Osteocyte (in vitro differentiated cells): ENCODE data around the gene CEACAM21. TPM values are rescaled to one million over a fixed set of nuclear protein-coding genes. Genes with fewer than 3 reads are reported as not detected.

Experiments
- DNase-seq: peaks from one replicate; pipeline ENCODE4 v3.0.0; 2021; ENCODE audit warnings: mixed read lengths; ENCODE audit not compliant: unreplicated experiment; ENCODE audit errors: extremely low spot score
- H3K27ac Mint-ChIP-seq: one replicate; pipeline ENCODE4 v1.8.0; 2021; ENCODE audit warnings: mild to moderate bottlenecking, mixed read lengths; ENCODE audit not compliant: unreplicated experiment
- H3K27me3 Mint-ChIP-seq: one replicate; pipeline ENCODE4 v1.8.0; 2021; ENCODE audit warnings: mixed read lengths; ENCODE audit not compliant: unreplicated experiment
- H3K36me3 Mint-ChIP-seq: one replicate; pipeline ENCODE4 v1.8.0; 2021; ENCODE audit warnings: mixed read lengths; ENCODE audit not compliant: unreplicated experiment
- H3K4me1 Mint-ChIP-seq: one replicate; pipeline ENCODE4 v1.8.0; 2021; ENCODE audit warnings: mixed read lengths; ENCODE audit not compliant: unreplicated experiment
- H3K4me3 Mint-ChIP-seq: one replicate; pipeline ENCODE4 v1.8.0; 2021; ENCODE audit warnings: mild to moderate bottlenecking, moderate library complexity, mixed read lengths; ENCODE audit not compliant: unreplicated experiment
- H3K9me3 Mint-ChIP-seq: one replicate; pipeline ENCODE4 v1.8.0; 2021; ENCODE audit warnings: mixed read lengths; ENCODE audit not compliant: unreplicated experiment
- CTCF ChIP-seq: fragments of 200-600 bp; sonication (generic); IDR thresholded peaks from 2 replicates; pipeline ENCODE4 v1.5.0; 2021; ENCODE audit warnings: antibody characterized with exemption, mild to moderate bottlenecking, moderate library complexity
- total RNA-seq: library from RNA; stranded (reverse); gene quantifications from 2 replicates; pipeline ENCODE4 v1.2.1, GENCODE V29; 2021

CEACAM21 gene
- total RNA-seq, 1 donor from 2014 or later, result not detected

- Mint-ChIP-seq H3K27ac (no peak overlapping the region), H3K4me1 (no peaks in the 10 kb centered on the region), H3K27me3 (no peaks in the 10 kb centered on the region), H3K36me3 (no peaks in the 10 kb centered on the region), H3K9me3 (no peaks in the 10 kb centered on the region), H3K4me3 (no peak overlapping the region)
- TF ChIP-seq CTCF, result no peak
- DNase-seq, result no peak
Measured at GRCh38 chr19:41623360-41623759, 47.4 kb downstream of the CEACAM21 start.

GRCh38 chr19:41624515-41624914 lies 48.5 kb downstream of the CEACAM21 start:
- H3K9me3 Mint-ChIP-seq, result no peaks in the 10 kb centered on the region
- H3K27me3 Mint-ChIP-seq, result no peaks in the 10 kb centered on the region

GRCh38 chr19:41624937-41625336 lies 49.0 kb downstream of the CEACAM21 start:
- Mint-ChIP-seq H3K9me3 (no peaks in the 10 kb centered on the region), H3K27ac (no peak overlapping the region), H3K36me3 (no peaks in the 10 kb centered on the region), H3K4me1 (no peaks in the 10 kb centered on the region), H3K4me3 (no peak overlapping the region), H3K27me3 (no peaks in the 10 kb centered on the region)
- no peak for TF ChIP-seq CTCF
- no peak for DNase-seq

More at GRCh38 chr19:41624515-41624914, 48.5 kb downstream of the CEACAM21 start:
- TF ChIP-seq CTCF, result no peak
- no peak for DNase-seq
- Mint-ChIP-seq H3K4me3 (no peak overlapping the region), H3K4me1 (no peaks in the 10 kb centered on the region), H3K36me3 (no peaks in the 10 kb centered on the region), H3K27ac (no peak overlapping the region)

- Mint-ChIP-seq H3K27me3 (no peaks in the 10 kb centered on the region), H3K4me1 (no peaks in the 10 kb centered on the region), H3K27ac (no peak overlapping the region), H3K36me3 (no peaks in the 10 kb centered on the region), H3K9me3 (peaks cover 3% of the 10 kb centered on the region), H3K4me3 (no peak overlapping the region)
- TF ChIP-seq CTCF, result no peak
- DNase-seq, result no peak
Measured at GRCh38 chr19:41626278-41626677, 50.3 kb downstream of the CEACAM21 start.

- Mint-ChIP-seq H3K27me3 (no peaks in the 10 kb centered on the region), H3K36me3 (no peaks in the 10 kb centered on the region), H3K27ac (no peak within 1 kb of the TSS), H3K4me1 (no peaks in the 10 kb centered on the region), H3K9me3 (peaks cover 7% of the 10 kb centered on the region), H3K4me3 (no peak within 1 kb of the TSS)
- no peak for TF ChIP-seq CTCF
- no peak for DNase-seq
Measured at GRCh38 chr19:41626877-41627276, 50.9 kb downstream of the CEACAM21 start, which contains the start of gene CEACAM4. Gene CEACAM4 (minus strand): TSS chr19:41627074. CDS start chr19:41626963, 111 bp downstream.
